ENCODE results near the gene KBTBD2. TPM values are rescaled to one million over a fixed set of nuclear protein-coding genes. Genes with fewer than 3 reads are reported as not detected.

Gene KBTBD2
- total and polyA plus RNA-seq, 2 of the 4 experiments (the other 2 are of a cell fraction): 13.2 to 32.3 TPM

GRCh38 chr7:32894171-32894570, 2.6 kb upstream of the KBTBD2 start:
- POLR2A ChIA-PET (ENCODE audit: unreplicated experiment): no interaction called here
- in situ Hi-C loops (cut with MboI; ENCODE audit: low sequenced_read_pairs): no loop called here
- WGBS, 2 experiments (ENCODE audit: extremely low coverage in 2 of 2, insufficient read length in 1 of 2): no CpG with 5 or more reads among the region's 4 CpGs

More at GRCh38 chr7:32894171-32894570, 2.6 kb upstream of the KBTBD2 start:
- no peak overlapping the region for H2BK20ac ChIP-seq (ENCODE audit: low read depth, low read length)
- H3K9me3 ChIP-seq (ENCODE audit: control insufficient read depth, insufficient read depth, low read length): no peaks in the 10 kb centered on the region
- no peak overlapping the region for H3K14ac ChIP-seq (replicated peaks; ENCODE audit: low read depth, low read length)
- no peak overlapping the region for H3K23ac ChIP-seq (ENCODE audit: low read depth, low read length)
- no peak overlapping the region for H3K56ac ChIP-seq (ENCODE audit: extremely low read depth, insufficient read depth, low read length)
- H2BK120ac ChIP-seq (ENCODE audit: low read depth, low read length): no peak overlapping the region
- H3K4me3 ChIP-seq (ENCODE audit: insufficient read depth, low read depth, low read length): no peak overlapping the region
- no peak for TF ChIP-seq USF2 (IDR thresholded peaks at IDR 0.05; ENCODE audit: low read depth, low read length)
- TF ChIP-seq BHLHE40 (IDR thresholded peaks at IDR 0.05; ENCODE audit: low read depth, low read length): no peak
- TF ChIP-seq ELK1 (IDR thresholded peaks at IDR 0.05; ENCODE audit: borderline replicate concordance, low read depth, low read length): no peak
- no peak for TF ChIP-seq MAFK (IDR thresholded peaks at IDR 0.05; ENCODE audit: low read depth, low read length)
- TF ChIP-seq MXI1 (IDR thresholded peaks at IDR 0.05; ENCODE audit: borderline replicate concordance, low read depth, low read length): no peak
- TF ChIP-seq RCOR1 (IDR thresholded peaks at IDR 0.05; ENCODE audit: insufficient replicate concordance, low read length): no peak
- TF ChIP-seq CTCF (conservative IDR thresholded peaks at IDR 0.05; ENCODE audit: low read depth, low read length): no peak
- no peak for TF ChIP-seq CHD1 (IDR thresholded peaks at IDR 0.05; ENCODE audit: low read depth, low read length)
- no peak for TF ChIP-seq NFE2L2 (IDR thresholded peaks at IDR 0.05; ENCODE audit: low read depth, low read length)
- TF ChIP-seq FOS (IDR thresholded peaks at IDR 0.05; ENCODE audit: low read depth, low read length): no peak
- no peak for TF ChIP-seq POLR2A (IDR thresholded peaks at IDR 0.05; ENCODE audit: low read depth, low read length)
- no peak for TF ChIP-seq RAD21 (IDR thresholded peaks at IDR 0.05; ENCODE audit: low read length)
- TF ChIP-seq MAZ (IDR thresholded peaks at IDR 0.05; ENCODE audit: borderline replicate concordance, low read depth, low read length): no peak
- TF ChIP-seq RFX5 (IDR thresholded peaks at IDR 0.05; ENCODE audit: low read depth, low read length): no peak
- no peak for TF ChIP-seq SMC3 (IDR thresholded peaks at IDR 0.05; ENCODE audit: low read depth, low read length)
- no peaks in the 10 kb centered on the region for H3K36me3 ChIP-seq (ENCODE audit: control insufficient read depth, insufficient read depth, low read length)
- H2BK5ac ChIP-seq (ENCODE audit: low read depth, low read length, poor library complexity, severe bottlenecking): no peak overlapping the region
- H2BK15ac ChIP-seq (ENCODE audit: low read depth, low read length): no peak overlapping the region
- ATAC-seq (ENCODE audit: low read depth) (no peak), DNase-seq (no peak)
- no peak overlapping the region for H3K27ac ChIP-seq (ENCODE audit: insufficient read depth, low read length)
- no peak overlapping the region for H4K8ac ChIP-seq (ENCODE audit: low read depth in 2 of 2, low read length in 2 of 2)
- H3K18ac ChIP-seq (ENCODE audit: low read depth, low read length): no peak overlapping the region
- no TSS peak for BruUV-seq (replicated peaks)
- H3K4ac ChIP-seq (ENCODE audit: low read depth, low read length): no peak overlapping the region
- dilution Hi-C loops (cut with HindIII; ENCODE audit: low sequenced_read_pairs, unreplicated experiment) (no loop called here), intact Hi-C loops (cut with micrococcal nuclease) (loop anchor here (1.0 to 5.0 kb wide), 4 partner anchors 48 to 213 kb away; partner anchors contain the start of genes NT5C3A and RP9)
- no peak overlapping the region for H3K9ac ChIP-seq (ENCODE audit: low read depth, low read length)
- no peak overlapping the region for H2AK9ac ChIP-seq (replicated peaks; ENCODE audit: low read depth, low read length, poor library complexity)
- 0 out of 2 replicates have a peak, but pooled peaks cover 7% of the 10 kb centered on the region for H3K9me1 ChIP-seq (ENCODE audit: insufficient read depth, low read length)
- CTCF ChIA-PET: no interaction called here
- no peak overlapping the region for H3K4me2 ChIP-seq (ENCODE audit: low read depth, low read length)
- H4K5ac ChIP-seq (ENCODE audit: low read depth, low read length): no peak overlapping the region
- H4K91ac ChIP-seq (ENCODE audit: insufficient read depth, low read depth, low read length): no peak overlapping the region
- no peak overlapping the region for H2AFZ ChIP-seq (replicated peaks; ENCODE audit: low read length, poor library complexity)
- H3K79me1 ChIP-seq (ENCODE audit: low read depth in 1 of 2, low read length in 2 of 2): 0 out of 4 replicates have a peak, but pooled peaks cover 0 to 4% of the 10 kb centered on the region in 2 experiments
- H4K20me1 ChIP-seq (ENCODE audit: insufficient read depth, low read length): peaks cover 11% of the 10 kb centered on the region; the same call in 1 of the 2 replicates
- peaks cover 2% of the 10 kb centered on the region; the same call in 1 of the 2 replicates for H3K4me1 ChIP-seq (ENCODE audit: control insufficient read depth, insufficient read depth, low read length)
- no peaks in the 10 kb centered on the region for H3K27me3 ChIP-seq (ENCODE audit: control insufficient read depth, insufficient read depth, low read length)
- 0 out of 2 replicates have a peak overlapping the region, but pooled peaks have one; percentile 37 for H2AK5ac ChIP-seq (ENCODE audit: low read depth, low read length)
